Raji (cell line): Measurements from ENCODE around the gene AUH.

Source experiments
- POLR2A ChIP-seq: IDR thresholded peaks from 2 replicates; pipeline ENCODE4 v1.6.1; 2011; ENCODE audit warnings: low read depth, low read length, control low read depth; ENCODE audit not compliant: insufficient read depth

The AUH gene

GRCh38 chr9:91331849-91332248, 29.9 kb downstream of the AUH start:
- TF ChIP-seq POLR2A = no peak

GRCh38 chr9:91328186-91328585, 33.5 kb downstream of the AUH start:
- no peak for TF ChIP-seq POLR2A

DNA sequence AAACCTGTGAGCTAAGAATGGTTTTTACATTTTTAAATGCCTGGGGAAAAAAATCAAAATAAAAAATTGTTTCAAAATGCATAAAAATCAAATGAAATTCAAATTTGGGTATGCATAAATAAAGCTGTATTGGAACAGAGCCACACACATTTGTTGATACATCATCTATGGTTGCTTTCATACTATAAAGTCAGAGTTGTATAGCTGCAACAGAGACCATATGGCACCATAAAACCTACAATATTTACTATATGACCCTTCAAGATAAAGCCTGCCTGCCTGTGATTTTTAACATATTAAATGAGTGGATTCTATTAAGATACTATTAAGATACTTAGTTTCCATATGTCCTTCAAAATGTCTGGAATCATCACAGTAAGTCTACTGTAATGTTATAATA, 40.0 kb downstream of the AUH start:
- no peak for TF ChIP-seq POLR2A

- TF ChIP-seq POLR2A = no peak
These were observed 41.4 kb downstream of the AUH start for GRCh38 chr9:91320299-91320698.

DNA sequence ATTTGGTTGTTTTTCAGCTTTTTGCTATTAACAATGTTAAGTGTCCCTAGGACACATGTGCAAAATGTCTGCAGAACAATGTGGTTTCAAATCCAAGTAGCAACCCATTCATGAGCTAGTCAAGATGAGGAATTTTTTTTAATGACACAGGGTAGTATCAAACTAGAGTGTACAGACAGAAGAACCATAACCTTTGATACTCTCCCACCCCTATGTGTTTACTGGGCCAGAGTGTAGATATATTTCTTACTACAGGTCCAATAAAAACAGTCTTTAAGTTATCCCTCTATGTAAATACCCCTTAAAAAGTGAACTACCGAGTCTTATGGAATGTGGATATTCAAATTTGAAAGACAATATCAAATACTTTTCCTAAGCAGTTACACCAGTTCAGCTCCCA, 45.6 kb downstream of the AUH start:
- no peak for TF ChIP-seq POLR2A

- TF ChIP-seq POLR2A = no peak
These were observed 46.5 kb downstream of the AUH start for GRCh38 chr9:91315191-91315590.

DNA sequence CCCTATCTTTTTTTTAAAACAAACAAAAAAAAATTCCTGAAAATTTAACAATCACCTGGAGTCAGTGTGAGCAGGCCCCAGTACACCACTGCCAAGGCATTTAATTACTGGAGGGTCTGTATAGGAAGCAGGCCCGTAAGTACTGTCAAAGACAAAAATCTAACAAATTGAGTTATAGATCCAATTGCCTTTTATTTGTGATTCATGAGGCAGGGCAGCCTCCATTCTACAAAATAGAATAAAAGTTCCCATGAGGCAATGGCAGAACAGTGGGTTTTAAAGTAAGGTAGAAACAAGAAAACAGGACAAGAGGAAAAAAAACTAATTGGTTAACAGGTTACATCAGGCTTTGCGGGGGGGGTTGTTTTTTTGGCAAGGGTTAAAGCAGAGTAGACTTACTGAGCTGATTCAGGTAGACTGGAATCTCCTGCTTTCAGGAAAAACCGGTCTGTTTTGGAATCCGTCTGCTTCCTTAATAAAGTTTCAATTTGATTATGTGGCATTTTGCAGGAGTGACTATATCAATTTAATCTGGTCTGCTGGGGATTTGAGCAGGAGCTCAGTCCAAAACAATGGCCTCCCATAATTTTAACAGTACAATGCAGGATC, 48.9 kb downstream of the AUH start:
- TF ChIP-seq POLR2A = no peak

- TF ChIP-seq POLR2A = no peak
These were observed 51.7 kb downstream of the AUH start for GRCh38 chr9:91310037-91310436.

GRCh38 chr9:91308191-91308590, 53.5 kb downstream of the AUH start:
- no peak for TF ChIP-seq POLR2A

DNA sequence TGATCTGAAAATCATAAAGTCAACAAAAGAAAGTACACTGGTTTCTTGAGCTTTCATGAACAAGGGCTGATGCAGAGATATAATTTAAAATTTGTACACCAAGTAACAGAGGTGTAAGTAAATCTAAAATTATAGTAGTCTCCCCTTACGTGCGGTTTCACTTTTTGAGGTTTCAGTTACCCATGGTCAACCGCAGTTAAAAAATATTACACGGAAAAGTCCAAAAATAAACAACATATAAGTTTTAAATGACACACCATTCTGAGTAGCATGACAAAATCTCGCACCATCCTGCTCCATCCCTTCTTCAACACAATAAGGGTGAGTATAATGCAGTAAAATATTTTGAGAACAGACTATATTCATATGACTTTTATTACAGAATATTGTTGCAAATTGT, 54.4 kb downstream of the AUH start:
- TF ChIP-seq POLR2A = no peak

DNA sequence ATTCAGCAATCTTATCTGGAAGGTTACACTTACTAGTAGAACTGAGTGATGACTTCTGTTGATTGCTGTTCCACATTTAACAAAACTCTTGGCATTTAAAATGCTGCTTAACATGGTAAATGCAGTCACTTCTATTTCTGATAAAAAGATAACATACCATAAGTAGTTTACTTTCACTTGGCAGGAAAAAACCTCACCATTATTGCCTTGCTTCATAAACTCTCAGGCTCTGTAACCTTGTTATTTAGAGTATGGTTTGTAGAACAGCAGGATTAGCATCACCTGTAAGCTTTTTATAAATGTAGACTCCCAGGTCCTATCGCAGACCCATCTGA, 55.5 kb downstream of the AUH start:
- no peak for TF ChIP-seq POLR2A

GRCh38 chr9:91305596-91306295, 56.0 kb downstream of the AUH start:
- TF ChIP-seq POLR2A = no peak

- TF ChIP-seq POLR2A = no peak
These were observed 57.8 kb downstream of the AUH start for GRCh38 chr9:91303741-91304415.

DNA sequence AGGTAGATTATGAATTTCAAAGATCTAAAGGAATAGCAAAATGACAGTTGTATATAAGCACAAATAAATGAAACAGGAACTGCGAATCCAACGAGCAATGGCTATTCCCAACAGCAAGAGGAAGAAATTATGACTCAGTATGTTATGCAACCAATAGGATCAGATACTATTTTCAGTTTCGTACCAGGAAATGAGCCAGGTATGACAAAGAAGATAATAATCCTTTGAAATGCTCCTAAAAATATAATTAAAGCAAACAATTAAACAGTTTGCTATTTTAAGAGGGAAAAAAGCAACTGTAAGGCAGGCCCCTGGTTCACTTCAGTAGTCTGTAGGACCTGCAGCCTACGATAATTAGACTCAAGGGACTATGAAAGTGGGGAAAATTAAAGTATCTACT, 58.9 kb downstream of the AUH start:
- TF ChIP-seq POLR2A = no peak

DNA sequence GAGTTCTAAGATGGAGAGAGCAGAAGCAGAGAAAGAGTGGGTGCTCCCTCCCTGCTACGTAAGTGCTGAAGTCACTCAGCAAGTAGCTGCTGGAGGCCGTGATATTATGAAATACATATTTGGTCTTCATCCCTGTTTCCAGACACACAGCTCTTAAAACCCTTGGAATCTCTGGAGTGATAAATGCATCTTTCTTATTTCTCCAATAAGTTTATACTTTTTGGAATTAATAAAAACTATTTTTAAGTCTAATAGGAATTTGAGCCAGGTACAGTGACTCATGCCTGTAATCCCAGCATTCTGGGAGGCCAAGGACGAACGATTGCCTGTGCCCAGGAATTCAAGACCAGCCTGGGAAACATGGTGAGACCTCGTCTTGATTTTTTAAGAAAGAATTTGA, 60.6 kb downstream of the AUH start:
- no peak for TF ChIP-seq POLR2A

- TF ChIP-seq POLR2A = no peak
These were observed 63.4 kb downstream of the AUH start for GRCh38 chr9:91298311-91298710.

DNA sequence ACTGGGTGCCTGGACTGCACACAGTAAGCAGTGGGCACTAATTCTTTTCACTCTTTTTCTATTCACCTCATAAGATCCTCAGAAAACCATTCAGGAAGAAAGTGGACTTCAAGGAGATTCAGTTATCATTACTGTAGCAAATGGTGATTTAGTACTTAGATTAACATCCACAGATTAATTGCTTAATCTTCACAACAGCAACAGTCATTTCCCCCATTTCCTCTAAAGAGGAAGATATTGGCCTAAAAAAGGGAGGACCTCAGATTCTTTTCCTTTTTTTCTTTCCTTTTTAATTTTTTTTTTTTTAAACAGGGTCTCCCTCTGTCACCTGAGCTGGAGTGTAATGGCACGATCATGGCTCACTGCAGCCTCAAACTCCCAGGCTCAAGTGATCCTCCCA, 64.4 kb downstream of the AUH start:
- no peak for TF ChIP-seq POLR2A

GRCh38 chr9:91296354-91296753, 65.4 kb downstream of the AUH start:
- TF ChIP-seq POLR2A = no peak
